Keratinocyte (primary cell): ENCODE data around the gene HSD11B1L. TPM values are rescaled to one million over a fixed set of nuclear protein-coding genes. Genes with fewer than 3 reads are reported as not detected.

Experiments
- DNase-seq: peaks from one replicate; pipeline ENCODE4 v3.0.0-alpha.2; 2011; ENCODE audit warnings: low read depth, missing footprints, low spot score
- FAIRE-seq: peaks from 2 replicates; lab custom pipeline; 2011; peaks lifted over from hg19 to GRCh38; lab: Jason Lieb, UNC
- H2AFZ ChIP-seq: 2 replicates; pipeline ENCODE4 v1.6.0; 2012; ENCODE audit warnings: low read length, control low read depth, inconsistent platforms; ENCODE audit not compliant: control insufficient read depth
- H3K27ac ChIP-seq: 2 replicates; pipeline ENCODE4 v1.5.1; 2011; ENCODE audit warnings: low read length; ENCODE audit not compliant: control insufficient read depth, insufficient read depth
- H3K27me3 ChIP-seq: 3 replicates; pipeline ENCODE4 v1.6.0; 2011; ENCODE audit warnings: low read length; ENCODE audit not compliant: control insufficient read depth, insufficient read depth; ENCODE audit errors: extremely low read depth
- H3K36me3 ChIP-seq, 2 experiments: 2 replicates in 1 of 2; 3 replicates in 1 of 2; pipeline ENCODE4 v1.5.1; 2011; ENCODE audit warnings: low read length in 2 of 2, mild to moderate bottlenecking in 1 of 2; ENCODE audit not compliant: control insufficient read depth in 2 of 2, insufficient read depth in 2 of 2; ENCODE audit errors: extremely low read depth in 1 of 2
- H3K4me1 ChIP-seq: 3 replicates; pipeline ENCODE4 v1.5.1; 2011; ENCODE audit warnings: low read length; ENCODE audit not compliant: control insufficient read depth, insufficient read depth; ENCODE audit errors: extremely low read depth
- H3K4me2 ChIP-seq: 3 replicates; pipeline ENCODE4 v1.6.0; 2011; ENCODE audit warnings: low read depth, low read length; ENCODE audit not compliant: control insufficient read depth, insufficient read depth; ENCODE audit errors: extremely low read depth
- H3K4me3 ChIP-seq, 3 experiments: fragments of 200-600 bp in 1 of 3; sonication (generic) in 1 of 3; 2 replicates in 2 of 3; 3 replicates in 1 of 3; pipeline ENCODE4 v1.5.1; 2011 to 2016; ENCODE audit warnings: low read length in 3 of 3, mild to moderate bottlenecking in 3 of 3, control low read depth in 2 of 3, inconsistent platforms in 1 of 3, low read depth in 1 of 3, mixed read lengths in 1 of 3, mixed run types in 1 of 3, moderate library complexity in 1 of 3; ENCODE audit not compliant: control insufficient read depth in 2 of 3, insufficient read depth in 2 of 3; ENCODE audit errors: extremely low read depth in 1 of 3
- H3K79me2 ChIP-seq: 2 replicates; pipeline ENCODE4 v1.6.0; 2012; ENCODE audit warnings: low read length; ENCODE audit not compliant: control insufficient read depth, insufficient read depth
- H3K9ac ChIP-seq: 3 replicates; pipeline ENCODE4 v1.6.0; 2011; ENCODE audit warnings: low read length; ENCODE audit not compliant: control insufficient read depth, insufficient read depth; ENCODE audit errors: extremely low read depth
- H3K9me1 ChIP-seq: 3 replicates; pipeline ENCODE4 v1.6.0; 2011; ENCODE audit warnings: low read length; ENCODE audit not compliant: control insufficient read depth, insufficient read depth; ENCODE audit errors: extremely low read depth
- H3K9me3 ChIP-seq: 2 replicates; pipeline ENCODE4 v1.5.1; 2012; ENCODE audit warnings: low read depth, low read length; ENCODE audit not compliant: control insufficient read depth
- H4K20me1 ChIP-seq: 3 replicates; pipeline ENCODE4 v1.6.0; 2011; ENCODE audit warnings: low read length; ENCODE audit not compliant: control insufficient read depth, insufficient read depth; ENCODE audit errors: extremely low read depth
- EZH2 ChIP-seq: IDR thresholded peaks from one replicate; pipeline ENCODE4 v1.6.1; 2012; ENCODE audit warnings: inconsistent platforms, mild to moderate bottlenecking, low read length, moderate library complexity
- dilution Hi-C: fragments of 300-500 bp; cut with MboI; formaldehyde crosslinking; loops from one replicate; pipeline ENCODE4 v1.7.0; 2020; ENCODE audit warnings: low sequenced_read_pairs; ENCODE audit not compliant: extremely low pct_ligation_motif_present
- polyA plus RNA-seq, 5 experiments: library from polyadenylated mRNA; depleted of rRNA in 3 of 5; stranded (reverse) in 3 of 5; stranded (forward) in 1 of 5; unstranded in 1 of 5; fragments of >200 nt; gene quantifications; 1 replicate in 1 of 5; 2 replicates in 3 of 5; 3 replicates in 1 of 5; pipeline versions ENCODE4 v1.2.1 to v1.2.3, GENCODE V29; 2011 to 2012; ENCODE audit warnings: missing spikeins in 2 of 5, low read depth in 1 of 5, low replicate concordance in 1 of 5
- TF ChIP-seq, protein P1 (sequence below), 3 experiments: IDR thresholded peaks in 1 of 3; conservative IDR thresholded peaks in 1 of 3; optimal IDR thresholded peaks in 1 of 3; 2 replicates in 2 of 3; 3 replicates in 1 of 3; pipeline versions ENCODE3 to v1.5.1; 2011; ENCODE audit warnings: low read length in 3 of 3, mild to moderate bottlenecking in 3 of 3, moderate library complexity in 2 of 3, control low read depth in 1 of 3, inconsistent platforms in 1 of 3; ENCODE audit not compliant: insufficient read depth in 2 of 3; ENCODE audit errors: extremely low read depth in 1 of 3

HSD11B1L gene
- polyA plus RNA-seq, 1 donor (not counting 4 experiments of a cell fraction or from before 2014, with no cell fraction given) = 3.7 TPM

DNA sequence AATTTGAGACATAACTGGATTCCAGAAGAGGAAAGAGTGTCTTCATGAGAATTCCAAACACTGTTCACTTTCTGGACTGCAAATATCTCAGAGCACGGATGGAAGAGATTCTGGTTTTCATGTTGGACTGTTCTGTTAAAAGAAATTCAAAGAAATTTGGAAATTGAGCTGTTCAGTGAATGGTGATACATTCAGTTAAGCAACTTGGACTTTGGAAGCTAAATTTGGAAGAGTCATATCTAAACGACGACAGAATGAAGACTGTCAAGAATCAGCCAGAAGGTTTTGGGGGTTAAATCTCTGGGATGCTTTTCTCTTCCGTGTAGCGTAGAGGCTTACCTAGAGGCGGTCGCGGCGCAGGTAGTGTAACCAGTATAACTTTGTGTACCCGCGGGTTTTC is 32.4 kb upstream of the HSD11B1L start:
- H3K4me3 ChIP-seq = no peak overlapping the region
- H3K9me3 ChIP-seq = no peaks in the 10 kb centered on the region
- no peak overlapping the region for H3K4me2 ChIP-seq
- no peak overlapping the region for H3K27ac ChIP-seq
- peaks cover 43 to 73% of the 10 kb centered on the region in 2 experiments for H3K36me3 ChIP-seq
- no peaks in the 10 kb centered on the region for H3K4me1 ChIP-seq
- DNase-seq (no peak), FAIRE-seq (peak; percentile 89)
- H3K79me2 ChIP-seq = peaks cover 42% of the 10 kb centered on the region
- peaks cover 9% of the 10 kb centered on the region for H4K20me1 ChIP-seq
- H3K9me1 ChIP-seq = no peaks in the 10 kb centered on the region
- no peak overlapping the region for H3K9ac ChIP-seq
- dilution Hi-C loops = no loop called here
- TF ChIP-seq, protein P1, sequence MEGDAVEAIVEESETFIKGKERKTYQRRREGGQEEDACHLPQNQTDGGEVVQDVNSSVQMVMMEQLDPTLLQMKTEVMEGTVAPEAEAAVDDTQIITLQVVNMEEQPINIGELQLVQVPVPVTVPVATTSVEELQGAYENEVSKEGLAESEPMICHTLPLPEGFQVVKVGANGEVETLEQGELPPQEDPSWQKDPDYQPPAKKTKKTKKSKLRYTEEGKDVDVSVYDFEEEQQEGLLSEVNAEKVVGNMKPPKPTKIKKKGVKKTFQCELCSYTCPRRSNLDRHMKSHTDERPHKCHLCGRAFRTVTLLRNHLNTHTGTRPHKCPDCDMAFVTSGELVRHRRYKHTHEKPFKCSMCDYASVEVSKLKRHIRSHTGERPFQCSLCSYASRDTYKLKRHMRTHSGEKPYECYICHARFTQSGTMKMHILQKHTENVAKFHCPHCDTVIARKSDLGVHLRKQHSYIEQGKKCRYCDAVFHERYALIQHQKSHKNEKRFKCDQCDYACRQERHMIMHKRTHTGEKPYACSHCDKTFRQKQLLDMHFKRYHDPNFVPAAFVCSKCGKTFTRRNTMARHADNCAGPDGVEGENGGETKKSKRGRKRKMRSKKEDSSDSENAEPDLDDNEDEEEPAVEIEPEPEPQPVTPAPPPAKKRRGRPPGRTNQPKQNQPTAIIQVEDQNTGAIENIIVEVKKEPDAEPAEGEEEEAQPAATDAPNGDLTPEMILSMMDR (optimal IDR thresholded peaks at IDR 0.05 in 1 of 3, IDR thresholded peaks at IDR 0.05 in 1 of 3, conservative IDR thresholded peaks at IDR 0.05 in 1 of 3; ENCODE audit: extremely low read depth in 1 of 3, insufficient read depth in 2 of 3, low read length in 3 of 3) = no peak
- TF ChIP-seq EZH2 = no peak
- H3K27me3 ChIP-seq = no peaks in the 10 kb centered on the region
- H2AFZ ChIP-seq = no peak overlapping the region

DNA sequence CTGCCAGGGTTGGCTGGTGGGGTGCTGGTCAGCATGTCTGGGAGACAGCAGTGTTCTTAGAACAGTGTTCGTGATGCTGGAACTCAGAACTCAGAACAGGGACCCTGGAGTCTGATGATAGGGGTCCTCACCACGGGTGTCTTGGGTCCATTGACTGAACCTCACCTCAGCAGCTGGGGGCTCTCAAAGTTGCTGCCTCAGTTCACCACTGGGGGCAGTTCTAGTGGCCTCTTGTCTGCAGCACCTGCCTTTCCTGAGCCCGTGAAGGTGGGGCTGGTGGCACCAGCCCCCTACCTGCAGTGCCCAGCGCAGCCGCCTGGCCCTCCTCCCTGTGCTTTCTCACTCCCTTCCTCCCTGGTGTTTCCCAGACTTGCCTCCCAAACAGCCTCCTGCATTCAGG is 29.5 kb upstream of the HSD11B1L start:
- Histone ChIP-seq H4K20me1 (peaks cover 4% of the 10 kb centered on the region), H3K9me3 (no peaks in the 10 kb centered on the region), H3K4me3 (no peak overlapping the region), H3K9me1 (no peaks in the 10 kb centered on the region), H3K27ac (no peak overlapping the region), H2AFZ (no peak overlapping the region), H3K79me2 (peaks cover 19% of the 10 kb centered on the region), H3K4me1 (no peaks in the 10 kb centered on the region), H3K9ac (no peak overlapping the region), H3K4me2 (no peak overlapping the region), H3K36me3 (peaks cover 48 to 77% of the 10 kb centered on the region in 2 experiments), H3K27me3 (no peaks in the 10 kb centered on the region)
- dilution Hi-C loops = no loop called here
- FAIRE-seq (no peak), DNase-seq (no peak)
- no peak for TF ChIP-seq EZH2
- TF ChIP-seq, protein P1 (optimal IDR thresholded peaks at IDR 0.05 in 1 of 3, IDR thresholded peaks at IDR 0.05 in 1 of 3, conservative IDR thresholded peaks at IDR 0.05 in 1 of 3; ENCODE audit: extremely low read depth in 1 of 3, insufficient read depth in 2 of 3, low read length in 3 of 3) = no peak
